ENCODE measurements around the gene RAF1.
A peak's percentile ranks its signal among the peaks of the same experiment; 100 is the strongest.
"Not testable (repeated sequence)": the region's sequence is repeated elsewhere in the genome, so short reads cannot be mapped to it uniquely, and the experiment has no call there.

The RAF1 gene

GRCh38 chr3:12556690-12557472 is 107.0 kb downstream of the RAF1 start, which contains the start of gene MKRN2:
MKRN2 (plus strand) TSS chr3:12557087; CDS start chr3:12557151, 64 bp downstream.
- peak; percentile 72 to 73 for DNase-seq

- no peak for DNase-seq
These were observed 107.6 kb downstream of the RAF1 start for GRCh38 chr3:12556314-12556689.

- DNase-seq: no peak
These were observed 110.0 kb downstream of the RAF1 start for GRCh38 chr3:12553921-12554391.

GRCh38 chr3:12549971-12550760 is 113.8 kb downstream of the RAF1 start:
- DNase-seq: no peak

DNA sequence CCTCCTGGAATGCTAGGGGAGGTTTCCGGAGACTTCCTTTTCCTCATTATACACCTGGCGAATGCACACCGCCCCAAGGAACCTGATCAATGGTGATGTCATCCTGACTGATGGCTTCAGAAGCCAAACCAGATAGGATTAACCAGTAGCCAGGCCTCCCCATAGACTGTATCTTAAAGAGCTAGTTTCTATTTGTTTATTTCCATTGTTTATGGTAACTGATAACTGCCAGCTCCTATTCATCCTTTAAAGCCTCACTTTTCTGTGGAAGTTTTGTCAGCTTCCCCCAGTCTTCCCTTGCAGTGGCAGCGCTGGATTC is 118.5 kb downstream of the RAF1 start, which contains the start of gene MKRN2OS:
TSS of gene MKRN2OS (minus strand) at position 27 of the 319 bp plus-strand sequence. CDS start 35 bp downstream, outside the sequence.
- no peak for DNase-seq

- no peak for DNase-seq
These were observed 119.1 kb downstream of the RAF1 start for GRCh38 chr3:12544652-12545472.

- not testable (repeated sequence) for DNase-seq
These were observed 120.4 kb downstream of the RAF1 start for GRCh38 chr3:12543497-12543896.

GRCh38 chr3:12541625-12542024 is 122.3 kb downstream of the RAF1 start:
- no peak for DNase-seq

- DNase-seq: no peak
These were observed 127.5 kb downstream of the RAF1 start for GRCh38 chr3:12536423-12536822.

All from activated CD4-positive, alpha-beta T cell treated with anti-CD3 and anti-CD28 coated beads, Interleukin-2, amount 50 U/mL, for 4 hours (primary cell).